GM12878 (cell line): ENCODE data around the gene PLPP1. TPM values are rescaled to one million over a fixed set of nuclear protein-coding genes. Genes with fewer than 3 reads are reported as not detected.
A peak's percentile ranks its signal among the peaks of the same experiment; 100 is the strongest.

Source experiments
- ATAC-seq: fragments of 200-7000 bp; cut with Tn5 transposase; 3 replicates; pipeline ENCODE4 v1.9.1; 2020; ENCODE audit warnings: mild to moderate bottlenecking, moderate library complexity
- BruUV-seq: library from RNA; stranded (reverse); fragments of 400-500 nt; replicated peaks from 2 replicates; lab custom pipeline; 2021; lab: Mats Ljungman, UMichigan
- CTCF ChIA-PET: fragments of 300-600 bp; sonication (Branson Sonifier 250); formaldehyde crosslinking; extraction: SDS; loops from one replicate; lab custom pipeline; 2021; ENCODE audit warnings: inconsistent platforms; lab: Yijun Ruan, JAX
- POLR2A ChIA-PET: fragments of 350-600 bp; formaldehyde crosslinking; extraction: SDS; loops from one replicate; lab custom pipeline; 2021; ENCODE audit warnings: inconsistent platforms; lab: Charles Lee
- RAD21 ChIA-PET: fragments of 300-600 bp; sonication (Branson Sonifier 250); formaldehyde crosslinking; loops from one replicate; lab custom pipeline; 2023; ENCODE audit warnings: antibody characterized with exemption; ENCODE audit not compliant: unreplicated experiment; lab: Charles Lee
- SMC1A ChIA-PET: fragments of 300-600 bp; sonication (Branson Sonifier 250); formaldehyde crosslinking; loops from one replicate; lab custom pipeline; 2023; ENCODE audit not compliant: unreplicated experiment, uncharacterized antibody; lab: Charles Lee
- DNase-seq: peaks from one replicate; pipeline ENCODE4 v3.0.0-alpha.2; 2011; ENCODE audit warnings: low read depth, low spot score
- FAIRE-seq: peaks from 3 replicates; lab custom pipeline; 2011; peaks lifted over from hg19 to GRCh38; lab: Jason Lieb, UNC
- H2AFZ ChIP-seq: 2 replicates; pipeline ENCODE4 v1.6.0; 2011; ENCODE audit warnings: low read depth, low read length, control low read depth; ENCODE audit not compliant: control insufficient read depth
- H3K27ac ChIP-seq: 2 replicates; pipeline ENCODE4 v1.5.1; 2011; ENCODE audit warnings: control low read depth; ENCODE audit not compliant: control insufficient read depth, insufficient read depth
- H3K27me3 ChIP-seq, 2 experiments: replicated peaks in 1 of 2; 2 replicates each; pipeline versions ENCODE4 v1.6.0 to v1.6.1; 2011; ENCODE audit warnings: low read length in 1 of 2; ENCODE audit not compliant: control insufficient read depth in 2 of 2, insufficient read depth in 2 of 2
- H3K36me3 ChIP-seq, 2 experiments: 2 replicates each; pipeline ENCODE4 v1.5.1; 2011; ENCODE audit warnings: low read length in 1 of 2; ENCODE audit not compliant: control insufficient read depth in 2 of 2, insufficient read depth in 2 of 2
- H3K4me1 ChIP-seq: 2 replicates; pipeline ENCODE4 v1.6.1; 2011; ENCODE audit warnings: mild to moderate bottlenecking, low read length, moderate library complexity, mixed read lengths; ENCODE audit not compliant: control insufficient read depth, insufficient read depth
- H3K4me2 ChIP-seq: 2 replicates; pipeline ENCODE4 v1.6.0; 2011; ENCODE audit warnings: control low read depth; ENCODE audit not compliant: control insufficient read depth, insufficient read depth
- H3K4me3 ChIP-seq: fragments of 200-600 bp; sonication (generic); 2 replicates; pipeline ENCODE4 v1.5.1; 2016
- H3K79me2 ChIP-seq: 2 replicates; pipeline ENCODE4 v1.6.0; 2011; ENCODE audit warnings: low read length; ENCODE audit not compliant: control insufficient read depth, insufficient read depth
- H3K9ac ChIP-seq: 2 replicates; pipeline ENCODE4 v1.8.0; 2011; ENCODE audit warnings: low read length, control low read depth, mixed read lengths; ENCODE audit not compliant: control insufficient read depth, insufficient read depth
- H3K9me3 ChIP-seq: replicated peaks from 3 replicates; pipeline ENCODE4 v1.5.1; 2011; ENCODE audit warnings: mild to moderate bottlenecking, low read length; ENCODE audit not compliant: control insufficient read depth, insufficient read depth
- H4K20me1 ChIP-seq: 2 replicates; pipeline ENCODE4 v1.6.0; 2011; ENCODE audit not compliant: control insufficient read depth, insufficient read depth
- ATF3 ChIP-seq: IDR thresholded peaks from 2 replicates; pipeline ENCODE4 v1.6.1; 2011; ENCODE audit warnings: low read depth, mild to moderate bottlenecking, low read length, moderate library complexity, borderline replicate concordance; ENCODE audit errors: extremely low read depth
- CEBPB ChIP-seq, 2 experiments: fragments of 150-350 bp in 1 of 2; IDR thresholded peaks; 2 replicates each; pipeline ENCODE4 v1.6.1; 2012 to 2014; ENCODE audit warnings: low read depth in 2 of 2, low read length in 2 of 2, borderline replicate concordance in 1 of 2, inconsistent platforms in 1 of 2
- CREB1 ChIP-seq: IDR thresholded peaks from 2 replicates; pipeline ENCODE4 v1.6.1; 2012; ENCODE audit warnings: low read depth, mild to moderate bottlenecking, inconsistent platforms
- E2F8 ChIP-seq: fragments of 450-650 bp; IDR thresholded peaks from 2 replicates; pipeline ENCODE4 v1.6.1; 2018; ENCODE audit warnings: mild to moderate bottlenecking, low read depth, moderate library complexity; ENCODE audit not compliant: partially characterized antibody
- HCFC1 ChIP-seq: fragments of 150-350 bp; IDR thresholded peaks from 2 replicates; pipeline ENCODE4 v1.6.1; 2014; ENCODE audit warnings: low read length
- HDAC2 ChIP-seq: fragments of 200-600 bp; sonication (generic); IDR thresholded peaks from 2 replicates; pipeline ENCODE4 v1.6.1; 2017
- NR2F1 ChIP-seq: fragments of 450-650 bp; conservative IDR thresholded peaks from 2 replicates; pipeline ENCODE4 v1.6.1; 2017; ENCODE audit warnings: mild to moderate bottlenecking
- POLR2AphosphoS5 ChIP-seq: IDR thresholded peaks from 2 replicates; pipeline ENCODE4 v1.6.1; 2011; ENCODE audit warnings: mild to moderate bottlenecking, low read length, inconsistent platforms
- WGBS: methylation state at CpG from one replicate; pipeline ENCODE4 v1.1.6; 2016; ENCODE audit warnings: low lambda C conversion rate; ENCODE audit not compliant: insufficient replicate concordance, insufficient coverage; ENCODE audit errors: missing lambda C conversion rate; 5-methylcytosine and 5-hydroxymethylcytosine counted together
- in situ Hi-C: fragments of 300-500 bp; cut with MboI; formaldehyde crosslinking; loops from 9 replicates; pipeline ENCODE4 v1.14.3; 2018; ENCODE audit warnings: mixed read lengths
- intact Hi-C: fragments of 100-400 bp; cut with micrococcal nuclease; formaldehyde crosslinking; loops from one replicate; pipeline ENCODE4 v1.14.2; 2022; ENCODE audit not compliant: unreplicated experiment
- polyA plus RNA-seq, 11 experiments: library from polyadenylated mRNA; depleted of rRNA in 4 of 11; unstranded in 6 of 11; stranded (reverse) in 5 of 11; fragments of >200 nt; fragmentation: Nextera tagmentation in 4 of 11; fragmentation: Illumina TruSeq in 1 of 11; extraction: Ambion mirVana in 4 of 11; extraction: Trizol in 1 of 11; gene quantifications; 1 replicate in 1 of 11; 2 replicates in 10 of 11; pipeline versions ENCODE4 v1.2.1 to v1.2.3, GENCODE V29; 2011 to 2016; ENCODE audit warnings: inconsistent platforms in 2 of 11, missing spikeins in 2 of 11, low read depth in 1 of 11
- total RNA-seq, 4 experiments: library from RNA; depleted of rRNA in 3 of 4; stranded (reverse); fragments of >200 nt in 3 of 4; fragmentation: Illumina TruSeq in 1 of 4; extraction: Trizol in 1 of 4; gene quantifications; 2 replicates each; pipeline versions ENCODE4 v1.2.1 to v1.2.3, GENCODE V29; 2013 to 2021
- TF ChIP-seq, protein P1 (sequence below): fragments of 450-650 bp; IDR thresholded peaks from 2 replicates; pipeline ENCODE4 v1.6.1; 2018; ENCODE audit warnings: borderline replicate concordance, mild to moderate bottlenecking; ENCODE audit not compliant: partially characterized antibody

Gene PLPP1
- total and polyA plus RNA-seq, 10 of the 15 experiments (the other 5 are each of a cell fraction or from before 2014, with no cell fraction given) = 3.0 to 11.3 (median 8.1) TPM

DNA sequence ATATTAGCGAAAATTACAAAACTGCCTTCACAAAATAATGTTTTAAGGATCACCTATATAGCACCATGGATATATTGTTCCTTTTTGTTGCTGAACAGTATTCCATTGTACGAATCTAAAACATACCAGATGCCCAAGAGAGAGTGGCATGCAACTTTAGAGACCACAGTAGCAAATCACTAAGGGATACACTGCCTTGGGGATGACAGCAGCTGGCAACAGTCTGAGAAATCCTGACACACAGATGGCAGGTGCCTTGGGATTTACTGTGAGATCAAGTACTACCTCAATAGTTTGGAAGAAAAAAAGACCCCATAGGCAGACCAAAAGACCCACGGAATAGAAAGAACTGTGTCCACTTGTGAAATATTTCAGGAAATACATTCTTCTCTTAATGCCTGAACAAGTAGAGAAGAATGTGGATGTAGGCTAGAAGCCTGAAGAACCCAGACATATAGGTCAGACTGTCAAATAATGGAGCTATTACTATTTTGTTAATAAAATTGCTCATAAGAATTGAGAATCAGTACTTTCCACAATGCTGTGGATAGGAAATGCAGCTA is 53.4 kb downstream of the PLPP1 start (continued):
- no peak for TF ChIP-seq ATF3
- TF ChIP-seq HDAC2 = no peak
- no peak for TF ChIP-seq POLR2AphosphoS5

- Histone ChIP-seq H4K20me1 (peaks cover 2% of the 10 kb centered on the region; the same call in 1 of the 2 replicates), H3K27me3 (no peaks in the 10 kb centered on the region), H3K79me2 (no peaks in the 10 kb centered on the region), H3K4me3 (no peak overlapping the region), H3K27ac (no peak overlapping the region), H3K9me3 (no peaks in the 10 kb centered on the region), H3K4me2 (no peak overlapping the region), H2AFZ (no peak overlapping the region), H3K9ac (no peak overlapping the region), H3K36me3 (no peaks in the 10 kb centered on the region), H3K4me1 (no peaks in the 10 kb centered on the region)
- in situ Hi-C loops = no loop called here
- no TSS peak for BruUV-seq
- intact Hi-C loops = no loop called here
- WGBS = 98% methylated on average over 3 of the region's 3 CpGs
- no peak for TF ChIP-seq NR2F1
- TF ChIP-seq CREB1 = no peak
- TF ChIP-seq, protein P1, sequence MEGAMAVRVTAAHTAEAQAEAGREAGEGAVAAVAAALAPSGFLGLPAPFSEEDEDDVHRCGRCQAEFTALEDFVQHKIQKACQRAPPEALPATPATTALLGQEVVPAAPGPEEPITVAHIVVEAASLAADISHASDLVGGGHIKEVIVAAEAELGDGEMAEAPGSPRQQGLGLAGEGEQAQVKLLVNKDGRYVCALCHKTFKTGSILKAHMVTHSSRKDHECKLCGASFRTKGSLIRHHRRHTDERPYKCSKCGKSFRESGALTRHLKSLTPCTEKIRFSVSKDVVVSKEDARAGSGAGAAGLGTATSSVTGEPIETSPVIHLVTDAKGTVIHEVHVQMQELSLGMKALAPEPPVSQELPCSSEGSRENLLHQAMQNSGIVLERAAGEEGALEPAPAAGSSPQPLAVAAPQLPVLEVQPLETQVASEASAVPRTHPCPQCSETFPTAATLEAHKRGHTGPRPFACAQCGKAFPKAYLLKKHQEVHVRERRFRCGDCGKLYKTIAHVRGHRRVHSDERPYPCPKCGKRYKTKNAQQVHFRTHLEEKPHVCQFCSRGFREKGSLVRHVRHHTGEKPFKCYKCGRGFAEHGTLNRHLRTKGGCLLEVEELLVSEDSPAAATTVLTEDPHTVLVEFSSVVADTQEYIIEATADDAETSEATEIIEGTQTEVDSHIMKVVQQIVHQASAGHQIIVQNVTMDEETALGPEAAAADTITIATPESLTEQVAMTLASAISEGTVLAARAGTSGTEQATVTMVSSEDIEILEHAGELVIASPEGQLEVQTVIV = no peak
- no peak for TF ChIP-seq E2F8
- no peak for TF ChIP-seq HCFC1
- TF ChIP-seq CEBPB (IDR thresholded peaks at IDR 0.05; ENCODE audit: borderline replicate concordance in 1 of 2, low read depth in 2 of 2, low read length in 2 of 2) = no peak
- peak; percentile 13 for FAIRE-seq
- ChIA-PET RAD21 (no interaction called here), SMC1A (no interaction called here), CTCF (no interaction called here), POLR2A (no interaction called here)
- ATAC-seq = no peak
- DNase-seq = no peak
Observed at GRCh38 chr5:55480781-55481180, 54.0 kb downstream of the PLPP1 start.
